Measurements from ENCODE around the gene SHROOM1.

DNA sequence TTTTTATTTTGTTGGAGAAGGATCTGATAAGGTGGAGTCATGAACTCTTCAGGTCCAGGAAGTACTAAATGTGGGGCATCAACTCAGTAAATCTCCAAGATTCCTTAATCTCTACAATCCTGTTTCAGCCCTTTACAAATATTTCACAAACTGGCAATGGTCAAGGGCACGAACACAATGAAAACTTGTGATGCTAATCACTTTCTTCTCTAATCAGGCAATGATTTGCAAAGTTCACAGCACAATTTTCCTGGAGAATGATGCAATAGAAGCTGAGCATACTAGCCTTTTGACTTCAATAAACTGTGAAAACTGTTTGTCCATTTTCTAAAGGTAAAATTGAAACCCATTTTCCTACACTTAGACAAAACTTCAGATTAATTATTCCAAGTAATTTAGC lies 18.9 kb upstream of the SHROOM1 start:
- TF ChIP-seq, protein P1, sequence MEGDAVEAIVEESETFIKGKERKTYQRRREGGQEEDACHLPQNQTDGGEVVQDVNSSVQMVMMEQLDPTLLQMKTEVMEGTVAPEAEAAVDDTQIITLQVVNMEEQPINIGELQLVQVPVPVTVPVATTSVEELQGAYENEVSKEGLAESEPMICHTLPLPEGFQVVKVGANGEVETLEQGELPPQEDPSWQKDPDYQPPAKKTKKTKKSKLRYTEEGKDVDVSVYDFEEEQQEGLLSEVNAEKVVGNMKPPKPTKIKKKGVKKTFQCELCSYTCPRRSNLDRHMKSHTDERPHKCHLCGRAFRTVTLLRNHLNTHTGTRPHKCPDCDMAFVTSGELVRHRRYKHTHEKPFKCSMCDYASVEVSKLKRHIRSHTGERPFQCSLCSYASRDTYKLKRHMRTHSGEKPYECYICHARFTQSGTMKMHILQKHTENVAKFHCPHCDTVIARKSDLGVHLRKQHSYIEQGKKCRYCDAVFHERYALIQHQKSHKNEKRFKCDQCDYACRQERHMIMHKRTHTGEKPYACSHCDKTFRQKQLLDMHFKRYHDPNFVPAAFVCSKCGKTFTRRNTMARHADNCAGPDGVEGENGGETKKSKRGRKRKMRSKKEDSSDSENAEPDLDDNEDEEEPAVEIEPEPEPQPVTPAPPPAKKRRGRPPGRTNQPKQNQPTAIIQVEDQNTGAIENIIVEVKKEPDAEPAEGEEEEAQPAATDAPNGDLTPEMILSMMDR (conservative IDR thresholded peaks at IDR 0.05) = no peak
- TF ChIP-seq EZH2 (IDR thresholded peaks at IDR 0.05; ENCODE audit: low read depth) = no peak
